Nephron (organoid): Measurements from ENCODE around the gene LRRIQ1.

Experiments used
- H3K27ac Mint-ChIP-seq, 3 experiments: 2 replicates each; pipeline ENCODE4 v1.8.0; 2020; ENCODE audit warnings: mixed read lengths in 3 of 3, mild to moderate bottlenecking in 2 of 3, moderate library complexity in 1 of 3
- H3K27me3 Mint-ChIP-seq: 2 replicates; pipeline ENCODE4 v1.8.0; 2021; ENCODE audit warnings: low read depth, mild to moderate bottlenecking, moderate library complexity, mixed read lengths
- H3K36me3 Mint-ChIP-seq: 2 replicates; pipeline ENCODE4 v1.8.0; 2020; ENCODE audit warnings: low read depth, mixed read lengths
- H3K4me1 Mint-ChIP-seq: 2 replicates; pipeline ENCODE4 v1.8.0; 2020; ENCODE audit warnings: mixed read lengths
- H3K4me3 Mint-ChIP-seq, 3 experiments: 2 replicates each; pipeline ENCODE4 v1.8.0; 2020; ENCODE audit warnings: mild to moderate bottlenecking in 3 of 3, mixed read lengths in 3 of 3, moderate library complexity in 2 of 3
- H3K9me3 Mint-ChIP-seq: 2 replicates; pipeline ENCODE4 v1.8.0; 2020; ENCODE audit warnings: mixed read lengths
- TF ChIP-seq, protein P1 (sequence below), 3 experiments: fragments of 200-600 bp; sonication (generic); IDR thresholded peaks; one replicate each; pipeline ENCODE4 v1.5.0; 2021; ENCODE audit warnings: antibody characterized with exemption in 3 of 3; ENCODE audit not compliant: unreplicated experiment in 3 of 3

LRRIQ1 gene

DNA sequence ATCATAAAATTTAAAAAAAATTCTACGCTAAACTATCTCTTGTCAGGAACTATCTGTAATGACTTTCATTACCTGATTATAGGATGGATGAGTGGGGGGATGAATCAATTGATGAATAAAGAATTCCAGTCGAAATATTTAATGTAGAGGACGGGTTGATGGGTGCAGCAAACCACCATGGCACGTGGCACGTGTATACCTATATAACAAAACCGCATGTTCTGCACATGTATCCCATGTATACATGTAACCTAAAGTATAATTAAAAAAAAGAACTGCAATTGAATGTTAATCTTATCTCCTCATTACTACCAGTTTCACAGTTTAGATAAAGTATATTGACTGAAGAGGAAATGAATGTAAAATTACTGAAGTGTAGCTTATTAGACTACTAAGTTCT lies 23.4 kb downstream of the LRRIQ1 start:
- H3K9me3 Mint-ChIP-seq, result no peaks in the 10 kb centered on the region
- no peaks in the 10 kb centered on the region for H3K4me1 Mint-ChIP-seq
- H3K27ac Mint-ChIP-seq, result no peak overlapping the region
- H3K36me3 Mint-ChIP-seq, result no peaks in the 10 kb centered on the region
- no peak overlapping the region for H3K4me3 Mint-ChIP-seq
- H3K27me3 Mint-ChIP-seq, result no peaks in the 10 kb centered on the region
- TF ChIP-seq, protein P1, sequence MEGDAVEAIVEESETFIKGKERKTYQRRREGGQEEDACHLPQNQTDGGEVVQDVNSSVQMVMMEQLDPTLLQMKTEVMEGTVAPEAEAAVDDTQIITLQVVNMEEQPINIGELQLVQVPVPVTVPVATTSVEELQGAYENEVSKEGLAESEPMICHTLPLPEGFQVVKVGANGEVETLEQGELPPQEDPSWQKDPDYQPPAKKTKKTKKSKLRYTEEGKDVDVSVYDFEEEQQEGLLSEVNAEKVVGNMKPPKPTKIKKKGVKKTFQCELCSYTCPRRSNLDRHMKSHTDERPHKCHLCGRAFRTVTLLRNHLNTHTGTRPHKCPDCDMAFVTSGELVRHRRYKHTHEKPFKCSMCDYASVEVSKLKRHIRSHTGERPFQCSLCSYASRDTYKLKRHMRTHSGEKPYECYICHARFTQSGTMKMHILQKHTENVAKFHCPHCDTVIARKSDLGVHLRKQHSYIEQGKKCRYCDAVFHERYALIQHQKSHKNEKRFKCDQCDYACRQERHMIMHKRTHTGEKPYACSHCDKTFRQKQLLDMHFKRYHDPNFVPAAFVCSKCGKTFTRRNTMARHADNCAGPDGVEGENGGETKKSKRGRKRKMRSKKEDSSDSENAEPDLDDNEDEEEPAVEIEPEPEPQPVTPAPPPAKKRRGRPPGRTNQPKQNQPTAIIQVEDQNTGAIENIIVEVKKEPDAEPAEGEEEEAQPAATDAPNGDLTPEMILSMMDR (IDR thresholded peaks at IDR 0.05; ENCODE audit: unreplicated experiment in 3 of 3), result no peak

DNA sequence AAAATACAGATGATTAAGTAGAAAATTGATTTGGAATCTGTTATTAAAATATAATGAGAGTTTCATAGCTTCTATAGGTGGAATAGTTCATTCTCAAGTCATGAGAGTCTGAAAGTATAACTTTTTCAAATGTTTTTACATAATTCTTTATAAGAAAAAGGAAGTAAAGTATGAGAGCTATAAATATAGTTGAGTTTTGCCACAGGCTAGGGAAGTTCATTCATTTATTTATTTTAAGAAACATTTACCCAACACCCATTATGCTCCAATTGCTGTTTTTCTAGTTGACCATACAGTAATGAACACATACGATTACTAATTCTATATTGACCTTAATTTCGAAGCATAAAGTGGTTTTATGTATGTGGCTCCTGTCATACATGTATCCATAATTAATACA lies 24.8 kb downstream of the LRRIQ1 start:
- Mint-ChIP-seq H3K27me3 (no peaks in the 10 kb centered on the region), H3K36me3 (no peaks in the 10 kb centered on the region), H3K4me1 (no peaks in the 10 kb centered on the region), H3K9me3 (no peaks in the 10 kb centered on the region), H3K27ac (no peak overlapping the region), H3K4me3 (no peak overlapping the region)
- TF ChIP-seq, protein P1 (IDR thresholded peaks at IDR 0.05; ENCODE audit: unreplicated experiment in 3 of 3), result no peak

DNA sequence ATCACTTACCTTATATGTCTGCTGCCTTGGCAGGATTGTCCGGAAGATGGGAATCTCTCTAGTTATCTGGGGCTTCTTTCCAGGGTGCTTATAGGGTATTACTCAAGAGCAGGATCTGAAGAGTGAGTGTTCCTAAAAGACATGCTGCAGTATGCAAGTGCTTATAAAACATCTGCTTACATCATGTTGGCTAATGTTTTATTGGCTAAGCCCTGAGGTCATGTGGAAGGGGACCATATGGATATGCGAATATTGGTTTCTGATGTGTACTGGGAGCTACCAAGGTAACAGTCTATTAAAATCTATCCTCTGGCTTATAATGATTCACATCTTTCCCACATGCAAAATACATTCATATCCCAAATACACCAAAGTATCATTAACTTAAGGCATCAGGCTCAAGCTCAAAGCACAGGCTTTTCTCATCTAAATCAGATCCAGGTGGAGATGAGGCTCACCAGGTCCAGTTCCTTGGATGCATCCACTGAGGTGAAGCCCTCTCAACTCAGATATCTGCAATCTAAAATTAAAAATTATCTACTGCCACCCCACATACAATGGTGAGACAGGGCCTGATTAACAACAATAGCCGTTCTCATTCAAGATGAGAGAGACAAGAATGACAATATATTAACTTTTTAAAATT lies 29.8 kb downstream of the LRRIQ1 start:
- TF ChIP-seq, protein P1 (IDR thresholded peaks at IDR 0.05; ENCODE audit: unreplicated experiment in 3 of 3), result no peak
- Mint-ChIP-seq H3K27ac (no peak overlapping the region), H3K36me3 (no peaks in the 10 kb centered on the region), H3K27me3 (no peaks in the 10 kb centered on the region), H3K9me3 (no peaks in the 10 kb centered on the region), H3K4me1 (no peaks in the 10 kb centered on the region), H3K4me3 (no peak overlapping the region)

DNA sequence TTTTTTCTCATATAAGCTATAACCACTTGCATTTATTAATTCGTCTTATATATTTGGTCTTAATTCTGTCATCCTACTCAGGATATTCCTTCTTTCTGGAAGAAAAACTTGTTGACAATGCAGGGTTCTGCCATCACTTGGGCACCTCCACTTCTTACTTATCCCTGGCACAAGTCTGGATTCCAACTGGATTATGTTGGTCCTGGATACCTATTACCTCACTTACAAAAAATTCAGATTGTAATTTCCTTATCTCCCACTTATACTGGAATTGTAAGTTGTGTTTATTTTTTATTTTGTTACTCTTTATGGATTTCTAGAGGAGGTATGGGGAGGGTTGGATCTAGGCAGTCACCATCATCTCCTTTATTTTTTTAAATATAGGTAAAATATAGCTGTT lies 36.7 kb downstream of the LRRIQ1 start:
- peaks cover 4% of the 10 kb centered on the region for H3K27me3 Mint-ChIP-seq
- H3K9me3 Mint-ChIP-seq, result no peaks in the 10 kb centered on the region
- H3K36me3 Mint-ChIP-seq, result no peaks in the 10 kb centered on the region
- peaks cover 4% of the 10 kb centered on the region for H3K4me1 Mint-ChIP-seq
- no peak overlapping the region for H3K4me3 Mint-ChIP-seq
- TF ChIP-seq, protein P1 (IDR thresholded peaks at IDR 0.05; ENCODE audit: unreplicated experiment in 3 of 3), result no peak
- H3K27ac Mint-ChIP-seq, result no peak overlapping the region

DNA sequence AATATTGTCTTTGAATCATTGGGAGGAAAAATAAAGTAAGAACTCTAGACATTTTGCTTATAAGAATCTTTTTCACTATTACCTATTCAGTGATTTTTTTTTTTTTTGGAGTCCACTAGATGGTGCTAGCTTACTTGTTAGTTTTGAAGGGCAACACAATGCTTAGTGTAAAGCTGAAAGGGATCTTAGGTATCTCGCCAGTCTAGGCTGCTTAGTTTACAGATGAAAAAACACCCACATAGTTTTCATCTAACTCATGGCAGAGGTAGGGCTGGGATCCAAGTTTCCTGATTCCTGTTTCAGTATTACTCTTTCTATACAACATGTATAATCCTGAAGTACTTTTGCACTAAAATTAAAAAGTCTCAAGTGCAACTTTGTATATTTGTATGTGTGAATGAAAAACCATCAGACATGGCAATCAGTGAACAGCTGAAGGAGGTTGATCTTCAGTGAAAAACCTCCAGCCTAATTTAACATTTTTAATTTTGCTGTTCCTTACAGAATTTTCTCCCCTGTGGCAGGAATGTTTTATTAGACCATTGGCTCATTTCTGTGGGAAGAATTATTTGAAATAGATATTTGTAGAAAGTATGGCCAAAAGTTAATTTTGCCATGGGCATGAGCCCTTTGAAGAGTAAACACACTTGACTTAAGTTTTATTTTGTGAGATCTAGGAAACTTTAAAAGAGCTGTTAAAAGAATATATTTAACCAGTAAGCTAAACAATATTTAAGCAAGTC lies 40.7 kb downstream of the LRRIQ1 start:
- TF ChIP-seq, protein P1 (IDR thresholded peaks at IDR 0.05; ENCODE audit: unreplicated experiment in 3 of 3), result peak; percentile 55 to 69 (median 58)
- Mint-ChIP-seq H3K27me3 (peaks cover 4% of the 10 kb centered on the region), H3K4me1 (peaks cover 4% of the 10 kb centered on the region), H3K27ac (peak overlapping the region; percentile 15 to 70 (median 57)), H3K9me3 (no peaks in the 10 kb centered on the region), H3K4me3 (no peak overlapping the region), H3K36me3 (no peaks in the 10 kb centered on the region)

DNA sequence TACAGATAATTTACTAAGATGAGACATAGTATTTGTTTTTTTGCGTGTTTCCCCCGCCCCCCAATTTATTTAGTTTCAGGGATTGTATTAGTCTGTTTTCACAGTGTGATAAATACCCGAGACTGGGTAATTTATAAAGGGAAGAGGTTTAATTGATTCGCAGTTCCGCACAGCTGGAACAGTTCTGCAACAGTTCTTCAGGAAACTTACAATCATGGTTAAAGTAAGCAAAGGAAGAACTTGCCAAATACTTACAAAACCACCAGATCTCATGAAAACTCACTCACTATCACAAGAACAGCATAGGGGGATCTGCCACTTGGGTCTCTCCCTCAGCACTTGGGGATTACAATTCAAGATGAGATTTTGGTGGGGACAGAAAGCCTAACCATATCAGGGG lies 48.9 kb downstream of the LRRIQ1 start:
- Mint-ChIP-seq H3K4me3 (no peak overlapping the region), H3K9me3 (peaks cover 13% of the 10 kb centered on the region), H3K36me3 (no peaks in the 10 kb centered on the region), H3K27me3 (no peaks in the 10 kb centered on the region), H3K27ac (no peak overlapping the region), H3K4me1 (no peaks in the 10 kb centered on the region)
- TF ChIP-seq, protein P1 (IDR thresholded peaks at IDR 0.05; ENCODE audit: unreplicated experiment in 3 of 3), result no peak
